Muscle layer of duodenum (tissue), 2 donors: ENCODE measurements around the gene BLID.

Source experiments
- H3K27ac ChIP-seq: one replicate; pipeline ENCODE4 v1.7.0; 2013; ENCODE audit warnings: mild to moderate bottlenecking, low read length
- H3K27me3 ChIP-seq: one replicate; pipeline ENCODE4 v1.7.0; 2013; ENCODE audit warnings: low read depth, mild to moderate bottlenecking, control low read depth, low read length
- H3K36me3 ChIP-seq, 2 donors: one replicate each; pipeline ENCODE4 v1.7.0; 2013; ENCODE audit warnings: low read length in 2 of 2, control low read depth in 1 of 2, mild to moderate bottlenecking in 1 of 2; ENCODE audit not compliant: insufficient read depth in 2 of 2, control insufficient read depth in 1 of 2
- H3K4me1 ChIP-seq, 2 donors: one replicate each; pipeline ENCODE4 v1.7.0; 2013; ENCODE audit warnings: low read length in 2 of 2, mild to moderate bottlenecking in 2 of 2, control low read depth in 1 of 2, moderate library complexity in 1 of 2; ENCODE audit not compliant: insufficient read depth in 2 of 2, control insufficient read depth in 1 of 2
- H3K4me3 ChIP-seq, 2 donors: one replicate each; pipeline ENCODE4 v1.7.0; 2013; ENCODE audit warnings: low read length in 2 of 2, low read depth in 1 of 2, mild to moderate bottlenecking in 1 of 2
- H3K9me3 ChIP-seq, 2 donors: one replicate each; pipeline ENCODE4 v1.7.0; 2013; ENCODE audit warnings: low read length in 2 of 2, control low read depth in 1 of 2, mild to moderate bottlenecking in 1 of 2; ENCODE audit not compliant: control insufficient read depth in 1 of 2
- donor health status: healthy.

Gene BLID

DNA sequence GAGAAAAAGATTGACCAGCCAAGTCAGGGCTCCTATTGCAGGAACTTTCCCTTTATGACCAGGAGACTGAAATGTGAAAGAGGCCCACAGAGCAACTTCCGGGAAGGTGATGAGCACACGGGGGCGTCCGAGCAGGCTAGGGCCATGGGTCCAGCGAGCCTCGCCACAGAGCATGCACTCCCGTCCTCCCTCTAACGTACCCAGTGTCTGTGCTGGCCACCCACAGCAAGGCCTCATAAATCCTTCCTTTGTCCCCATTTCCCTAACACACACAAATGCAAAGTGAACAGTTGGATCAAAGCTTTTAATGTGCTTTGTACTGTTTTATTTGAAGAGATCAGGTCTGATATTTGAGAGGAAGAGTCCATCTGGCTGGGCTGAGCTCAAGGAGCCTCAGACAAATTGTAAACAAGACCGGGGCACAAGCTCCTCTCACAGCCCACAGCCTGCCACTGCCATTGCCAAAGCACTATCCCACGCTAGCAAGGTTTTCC is 44.3 kb downstream of the BLID start:
- Histone ChIP-seq H3K9me3 (no peaks in the 10 kb centered on the region), H3K36me3 (no peaks in the 10 kb centered on the region), H3K4me1 (peaks cover 0 to 33% of the 10 kb centered on the region in 2 donors), H3K27ac (no peak overlapping the region), H3K27me3 (no peaks in the 10 kb centered on the region), H3K4me3 (no peak overlapping the region)

DNA sequence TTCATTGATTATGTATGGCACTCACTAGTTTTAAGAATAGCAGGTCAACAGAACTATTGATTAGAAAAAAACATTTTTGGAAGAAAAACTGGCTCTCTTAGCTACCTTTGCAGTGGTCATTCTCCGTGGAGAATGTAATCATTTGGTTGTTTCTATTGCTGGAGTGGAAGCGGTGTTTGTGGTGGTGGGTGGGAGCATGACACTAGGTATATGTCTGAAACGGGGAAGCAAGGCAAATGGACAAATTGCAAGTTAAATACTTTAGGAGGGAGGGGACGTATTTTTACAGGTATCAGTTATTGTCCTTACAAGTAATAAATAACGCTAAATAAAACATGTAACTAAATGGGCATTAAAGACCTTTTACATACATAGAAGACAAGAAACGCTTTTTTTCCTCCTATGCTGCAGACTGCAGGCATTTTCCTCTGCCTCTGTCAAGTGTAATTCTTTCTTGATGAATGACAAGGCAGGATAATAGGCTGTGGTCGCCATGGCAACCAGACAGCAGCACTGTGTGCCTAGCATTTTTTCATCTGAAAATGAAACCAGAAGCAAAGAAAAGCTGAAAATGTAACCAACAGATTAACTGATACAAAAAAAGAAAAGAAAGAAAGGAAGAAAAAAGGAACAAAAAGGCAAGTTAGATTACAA is 46.2 kb downstream of the BLID start:
- Histone ChIP-seq H3K27me3 (no peaks in the 10 kb centered on the region), H3K4me3 (peak overlapping the region in 1 of 2 donors; percentile 34), H3K4me1 (peaks cover 0 to 33% of the 10 kb centered on the region in 2 donors), H3K27ac (no peak overlapping the region), H3K9me3 (no peaks in the 10 kb centered on the region), H3K36me3 (peaks cover 0 to 4% of the 10 kb centered on the region in 2 donors)

DNA sequence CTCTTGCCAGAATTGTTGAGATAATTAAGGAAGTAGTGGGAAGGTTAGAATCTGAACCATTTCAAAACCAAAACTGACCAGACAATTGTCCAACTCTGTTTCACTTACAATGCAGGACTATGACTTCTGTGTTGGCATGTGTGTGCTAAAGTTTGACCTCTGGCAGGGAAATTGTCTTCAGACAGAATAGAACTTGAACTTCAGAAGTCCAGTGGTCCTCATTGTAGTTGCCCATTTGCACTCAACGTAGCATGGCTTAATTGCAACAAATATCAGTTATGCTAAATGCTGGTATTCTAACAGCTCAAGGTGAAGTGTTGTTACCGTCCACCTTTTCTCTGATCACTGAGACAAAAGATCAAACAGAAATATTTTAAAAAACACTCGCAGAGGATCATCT is 47.2 kb downstream of the BLID start:
- H3K4me3 ChIP-seq, result no peak overlapping the region
- peaks cover 0 to 4% of the 10 kb centered on the region in 2 donors for H3K36me3 ChIP-seq
- no peak overlapping the region for H3K27ac ChIP-seq
- H3K4me1 ChIP-seq, result peaks cover 0 to 33% of the 10 kb centered on the region in 2 donors
- H3K27me3 ChIP-seq, result no peaks in the 10 kb centered on the region
- no peaks in the 10 kb centered on the region for H3K9me3 ChIP-seq

DNA sequence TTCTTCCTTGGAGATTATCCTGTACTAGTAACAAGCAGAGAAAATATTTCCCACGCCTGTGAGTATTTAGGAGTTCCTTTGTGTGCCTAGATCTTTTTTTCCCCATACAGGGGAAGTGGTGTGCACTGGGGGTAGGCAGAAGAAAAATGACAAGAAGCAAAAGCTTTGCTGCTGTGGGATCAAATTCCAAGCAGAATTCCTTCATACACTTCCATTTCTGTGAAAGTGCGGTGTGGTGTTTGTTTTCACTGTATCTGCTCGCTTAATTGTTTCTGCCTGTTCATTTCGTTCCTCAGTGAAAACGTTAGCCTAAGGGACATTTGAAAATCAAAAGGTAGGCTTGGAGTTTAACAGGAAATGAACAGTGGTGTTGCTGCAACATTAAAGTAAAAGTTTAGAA is 47.9 kb downstream of the BLID start:
- Histone ChIP-seq H3K27ac (no peak overlapping the region), H3K27me3 (no peaks in the 10 kb centered on the region), H3K4me1 (peaks cover 0 to 33% of the 10 kb centered on the region in 2 donors), H3K36me3 (peaks cover 0 to 4% of the 10 kb centered on the region in 2 donors), H3K4me3 (peak overlapping the region; percentile 7 to 33), H3K9me3 (no peaks in the 10 kb centered on the region)
